GM04503 (cell line): ENCODE results near the gene KRT37.
"Not testable (repeated sequence)": the region's sequence is repeated elsewhere in the genome, so short reads cannot be mapped to it uniquely, and the experiment has no call there.

Experiments
- DNase-seq: peaks from one replicate; pipeline ENCODE4 v3.0.0-alpha.2; 2012; ENCODE audit warnings: low read depth

Gene KRT37

DNA sequence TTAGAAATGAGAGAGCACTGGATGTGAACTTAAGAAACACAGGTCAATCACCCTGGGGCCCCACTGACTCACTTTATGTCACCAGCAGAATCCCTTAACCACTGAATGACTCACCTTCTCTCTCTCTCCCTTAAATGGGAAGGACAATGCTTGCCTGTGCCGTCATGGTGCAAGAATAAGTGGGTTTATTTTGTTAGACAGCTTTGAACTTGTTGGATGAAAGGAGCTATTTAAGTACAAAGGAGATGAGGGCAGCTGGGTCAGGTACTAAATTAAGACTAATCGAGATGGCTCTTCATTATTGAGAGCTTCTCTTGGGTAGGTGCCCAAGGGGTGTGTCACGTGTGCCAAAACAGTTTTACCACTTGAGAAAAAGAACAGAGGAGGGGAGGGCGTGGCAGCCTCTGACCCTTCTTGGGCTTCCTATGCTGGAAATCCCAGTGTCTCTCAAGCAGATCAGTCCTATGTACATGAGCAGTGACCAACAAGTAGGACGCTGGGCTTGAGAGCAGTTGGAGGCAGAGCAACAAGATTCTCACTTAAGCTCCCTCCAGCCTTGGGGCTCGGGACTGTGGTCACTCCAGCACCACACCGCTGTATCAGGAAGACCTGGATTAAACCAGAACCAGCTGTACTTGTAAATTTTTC lies 20.2 kb downstream of the KRT37 start:
- DNase-seq = peak; percentile 89

- DNase-seq = no peak
Observed at GRCh38 chr17:41403404-41404023, 20.9 kb downstream of the KRT37 start.

DNA sequence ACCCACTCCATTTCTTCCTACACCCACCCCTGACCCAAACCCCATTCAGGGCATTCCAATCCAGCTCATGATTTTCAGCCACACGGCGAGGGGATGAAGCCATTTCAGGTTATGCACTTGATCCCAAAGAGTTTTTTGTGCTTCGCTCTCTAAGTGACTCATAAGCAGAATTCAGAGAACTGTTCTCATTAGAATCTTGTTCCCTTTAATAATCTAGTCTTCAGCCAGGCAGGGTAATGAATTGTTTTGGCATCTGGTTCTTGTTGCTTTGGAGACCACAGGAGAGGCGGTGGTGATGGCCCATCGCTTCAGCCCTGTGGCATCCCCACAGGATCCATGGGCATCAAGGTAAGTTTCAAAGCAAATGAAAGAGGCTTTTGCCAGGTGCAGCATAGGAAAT lies 22.2 kb downstream of the KRT37 start:
- no peak for DNase-seq

DNA sequence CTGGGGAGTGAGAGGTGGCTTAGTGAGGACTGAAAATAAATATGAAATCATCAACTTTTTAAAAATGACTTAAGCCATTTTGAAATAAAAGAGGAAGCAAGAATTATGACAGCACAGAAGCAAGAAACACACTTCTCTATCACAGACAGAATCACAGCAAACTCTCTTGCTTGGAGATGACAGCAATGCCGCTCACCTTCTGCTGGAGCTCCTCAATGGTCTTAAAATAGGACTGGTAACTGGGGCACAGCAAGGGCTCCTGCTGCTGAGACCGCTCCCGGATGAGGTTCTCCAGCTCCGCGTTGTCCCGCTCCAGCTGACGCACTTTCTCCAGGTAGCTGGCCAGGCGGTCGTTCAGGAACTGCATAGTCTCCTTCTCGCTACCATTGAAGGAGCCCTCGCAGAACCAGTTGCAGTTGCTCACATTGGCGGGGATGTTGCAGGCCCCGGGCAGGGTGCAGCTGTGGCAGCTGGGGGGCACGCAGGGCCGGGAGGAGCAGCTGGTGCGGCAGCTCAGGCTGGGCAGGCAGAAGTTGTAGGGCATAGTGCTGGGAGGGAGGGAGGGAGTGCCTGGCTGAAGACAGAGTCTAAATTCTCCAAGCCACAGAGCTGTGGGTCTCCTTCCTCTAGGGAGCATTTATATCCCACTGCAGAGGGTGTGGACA lies 27.3 kb downstream of the KRT37 start, which contains the start of gene KRT31:
KRT31 (minus strand) TSS at position 613 of the 665 bp plus-strand sequence; CDS start at position 544, 69 bp downstream.
- no peak for DNase-seq

DNA sequence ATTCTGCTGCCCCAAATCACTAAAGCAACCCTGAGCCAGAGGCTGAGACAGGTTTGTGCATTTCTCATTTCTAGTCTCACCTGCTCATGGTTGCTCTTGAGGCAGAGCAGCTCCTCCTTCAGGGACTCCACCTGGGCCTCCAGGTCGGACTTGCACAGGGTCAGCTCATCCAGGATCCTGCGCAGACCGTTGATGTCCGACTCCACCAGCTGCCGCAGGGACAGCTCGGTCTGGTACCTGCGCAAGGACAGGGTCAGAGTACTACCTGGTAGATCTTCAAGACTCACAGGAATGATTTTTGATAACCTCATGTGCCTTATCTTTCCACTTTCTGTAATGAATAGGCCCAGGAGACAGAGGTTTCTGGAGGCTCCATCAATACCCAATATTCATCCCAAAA lies 28.0 kb downstream of the KRT37 start:
- DNase-seq = no peak

DNA sequence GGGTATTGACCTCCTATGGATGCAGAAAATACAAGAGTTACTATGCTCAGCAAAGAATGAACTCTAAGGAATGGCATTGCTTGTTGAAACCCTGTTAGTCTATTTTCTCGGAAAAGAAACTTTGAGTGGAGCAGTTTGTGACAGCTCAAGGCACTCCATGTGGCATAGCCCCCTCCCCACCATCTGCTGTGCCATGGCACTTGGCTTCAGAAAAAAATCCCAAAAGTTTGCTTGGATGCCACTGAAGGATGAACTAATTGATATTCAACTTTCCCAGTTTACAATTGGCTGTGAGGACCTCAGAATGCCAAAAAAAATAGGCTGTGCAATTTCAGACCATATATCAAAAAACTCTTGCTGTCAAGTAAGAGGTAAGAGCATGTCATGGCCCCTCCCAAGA lies 28.8 kb downstream of the KRT37 start:
- no peak for DNase-seq

GRCh38 chr17:41395044-41395443 lies 29.3 kb downstream of the KRT37 start:
- DNase-seq = not testable (repeated sequence)

- no peak for DNase-seq
Observed at GRCh38 chr17:41394254-41394996, 30.0 kb downstream of the KRT37 start.

DNA sequence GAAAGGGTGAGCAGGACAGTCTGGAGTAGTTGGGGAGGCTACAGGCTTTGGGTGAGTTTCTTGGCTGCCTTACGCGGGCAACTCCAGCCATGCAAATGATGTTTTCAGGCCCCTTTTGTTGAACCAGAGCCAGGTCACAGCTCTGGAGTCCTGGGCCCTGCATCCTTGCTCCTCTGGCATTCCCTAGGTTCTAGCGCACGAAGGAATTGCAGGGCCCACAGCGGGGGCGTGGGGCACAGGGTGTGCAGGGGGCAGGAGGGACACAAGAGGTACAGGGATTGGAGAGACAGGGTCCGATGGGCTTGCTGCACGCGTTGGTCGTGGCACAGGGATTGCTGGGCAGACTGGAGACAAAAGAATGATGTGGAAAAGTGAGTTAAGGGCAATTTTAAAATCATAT lies 30.6 kb downstream of the KRT37 start:
- no peak for DNase-seq

GRCh38 chr17:41393294-41393693 lies 31.1 kb downstream of the KRT37 start:
- no peak for DNase-seq

GRCh38 chr17:41392278-41392677 lies 32.1 kb downstream of the KRT37 start:
- DNase-seq = no peak

- DNase-seq = no peak
Observed at GRCh38 chr17:41391535-41391934, 32.9 kb downstream of the KRT37 start.

DNA sequence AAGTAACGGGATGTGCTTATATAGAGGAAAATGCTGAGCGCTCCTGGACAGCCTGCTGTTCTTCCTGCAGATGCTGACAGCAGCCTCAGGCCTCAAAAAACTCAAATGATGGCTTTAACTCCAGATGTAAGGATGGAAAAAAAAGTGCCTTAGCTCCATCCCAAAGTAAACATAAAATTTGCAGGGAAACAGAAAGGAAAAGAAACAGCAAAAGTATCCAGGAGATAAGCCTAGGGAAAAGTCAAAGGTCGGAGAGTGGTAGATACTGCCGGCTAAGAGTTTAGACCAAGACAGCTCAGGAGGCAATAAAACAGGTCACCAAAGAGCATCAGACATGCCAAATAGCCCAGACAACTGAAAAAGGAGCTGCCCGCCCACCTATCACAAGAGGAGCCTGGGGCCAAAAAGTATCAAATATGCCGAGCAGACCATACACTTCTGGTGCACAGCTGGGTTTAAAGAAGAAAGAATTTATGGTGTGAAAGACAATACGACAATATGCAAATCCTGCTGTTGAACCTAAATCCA lies 33.9 kb downstream of the KRT37 start:
- no peak for DNase-seq

- DNase-seq = no peak
Observed at GRCh38 chr17:41387670-41388069, 36.7 kb downstream of the KRT37 start.

- DNase-seq = no peak
Observed at GRCh38 chr17:41386227-41386626, 38.2 kb downstream of the KRT37 start.

GRCh38 chr17:41383690-41384089 lies 40.7 kb downstream of the KRT37 start:
- no peak for DNase-seq

DNA sequence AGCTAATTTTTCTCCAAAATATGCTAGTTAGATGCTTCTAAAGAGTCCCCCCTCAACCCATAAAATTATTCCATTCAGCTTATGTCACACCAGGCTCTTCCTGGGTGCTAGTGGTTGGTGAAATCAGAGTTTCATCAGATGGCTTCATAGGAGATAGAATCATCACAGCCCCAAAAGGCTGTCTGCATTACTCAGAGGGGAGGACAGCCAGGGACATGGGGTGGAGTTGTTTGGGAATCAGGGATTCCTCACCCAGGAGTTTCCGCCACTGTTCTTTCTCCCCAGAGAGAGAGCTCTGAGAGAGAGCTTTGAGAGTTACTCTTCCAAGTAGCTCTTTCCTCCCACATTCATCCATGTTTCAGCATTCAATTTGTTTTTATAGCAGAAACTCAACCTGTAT lies 42.0 kb downstream of the KRT37 start:
- DNase-seq = peak; percentile 75

DNA sequence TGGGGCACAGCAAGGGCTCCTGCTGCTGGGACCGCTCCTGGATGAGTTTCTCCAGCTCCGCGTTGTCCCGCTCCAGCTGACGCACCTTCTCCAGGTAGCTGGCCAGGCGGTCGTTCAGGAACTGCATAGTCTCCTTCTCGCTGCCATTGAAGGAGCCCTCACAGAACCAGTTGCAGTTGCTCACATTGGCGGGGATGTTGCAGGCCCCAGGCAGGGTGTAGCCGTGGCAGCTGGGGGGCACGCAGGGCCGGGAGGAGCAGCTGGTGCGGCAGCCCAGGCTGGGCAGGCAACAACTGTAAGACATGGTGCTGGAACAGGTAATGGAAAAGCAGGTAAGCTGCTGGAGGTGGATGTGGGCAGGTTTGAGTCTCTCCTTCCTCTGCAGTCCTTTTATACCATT lies 42.4 kb downstream of the KRT37 start, which contains the start of gene KRT34:
KRT34 (minus strand) TSS at position 364 of the 400 bp plus-strand sequence; CDS start at position 304, 60 bp downstream.
- DNase-seq = not testable (repeated sequence)

GRCh38 chr17:41380091-41380490 lies 44.3 kb downstream of the KRT37 start:
- DNase-seq = peak; percentile 84

GRCh38 chr17:41377546-41377945 lies 46.8 kb downstream of the KRT37 start:
- no peak for DNase-seq
